Testis (tissue), 3 donors: ENCODE data around the gene DYRK4. TPM values are rescaled to one million over a fixed set of nuclear protein-coding genes. Genes with fewer than 3 reads are reported as not detected.

ENCODE experiments used
- DNase-seq: peaks from one replicate; pipeline ENCODE4 v3.0.0-alpha.2; 2019
- H3K27ac ChIP-seq, 2 donors: fragments of 200-600 bp; sonication (generic); one replicate each; pipeline ENCODE4 v1.5.1; 2019
- H3K27me3 ChIP-seq: fragments of 200-600 bp; sonication (generic); one replicate; pipeline ENCODE4 v1.5.1; 2019
- H3K36me3 ChIP-seq: fragments of 200-600 bp; sonication (generic); one replicate; pipeline ENCODE4 v1.5.1; 2017; ENCODE audit warnings: low read depth; ENCODE audit errors: missing control alignments
- H3K4me1 ChIP-seq: fragments of 200-600 bp; sonication (generic); one replicate; pipeline ENCODE4 v1.5.1; 2019
- H3K4me3 ChIP-seq, 2 donors: fragments of 200-600 bp; sonication (generic); one replicate each; pipeline ENCODE4 v1.5.1; 2017 to 2019
- H3K9me3 ChIP-seq: fragments of 200-600 bp; sonication (generic); one replicate; pipeline ENCODE4 v1.5.1; 2017
- CTCF ChIP-seq, 3 experiments: fragments of 450-650 bp in 2 of 3; fragments of 200-600 bp in 1 of 3; sonication (generic) in 1 of 3; IDR thresholded peaks; one replicate each; pipeline ENCODE4 v1.5.1; 2016 to 2019; ENCODE audit warnings: antibody characterized with exemption in 3 of 3, mild to moderate bottlenecking in 2 of 3, moderate library complexity in 1 of 3
- POLR2A ChIP-seq: fragments of 450-650 bp; IDR thresholded peaks from one replicate; pipeline ENCODE4 v1.6.1; 2017; ENCODE audit warnings: antibody characterized with exemption, mild to moderate bottlenecking, moderate library complexity
- WGBS, 2 donors: methylation state at CpG; one replicate each; pipeline ENCODE4 v1.1.5; 2018; 5-methylcytosine and 5-hydroxymethylcytosine counted together
- intact Hi-C: fragments of 100-400 bp; cut with DNase I; formaldehyde crosslinking; loops from one replicate; pipeline ENCODE4 v1.15.1; 2023; ENCODE audit warnings: low total_unique reads
- polyA plus RNA-seq: library from polyadenylated mRNA; stranded (reverse); fragments of 350-450 nt; fragmentation: Illumina TruSeq; extraction: RNeasy Lipid Tissue Mini Kit (QIAGEN cat#74804); gene quantifications from one replicate; pipeline ENCODE4 v1.2.3, GENCODE V29; 2014; ENCODE audit warnings: low read depth, low replicate concordance; ENCODE audit not compliant: insufficient read depth
- total RNA-seq, 2 donors: library from RNA; depleted of rRNA; stranded (reverse); fragments of >200 nt; gene quantifications; one replicate each; pipeline ENCODE4 v1.2.3, GENCODE V29; 2016

The DYRK4 gene
- total and polyA plus RNA-seq, 3 donors from 2014 or later: 91.2 to 189 (median 138) TPM

GRCh38 chr12:4653257-4653656, 91.2 kb downstream of the DYRK4 start:
- H3K36me3 ChIP-seq: no peaks in the 10 kb centered on the region
- no peak for DNase-seq
- no peaks in the 10 kb centered on the region for H3K9me3 ChIP-seq
- intact Hi-C loops: no loop called here
- no peak overlapping the region for H3K27ac ChIP-seq
- no peaks in the 10 kb centered on the region for H3K27me3 ChIP-seq
- H3K4me1 ChIP-seq: peaks cover 8% of the 10 kb centered on the region
- H3K4me3 ChIP-seq: no peak overlapping the region
- TF ChIP-seq CTCF (IDR thresholded peaks at IDR 0.05): no peak
- TF ChIP-seq POLR2A: no peak

GRCh38 chr12:4653691-4654090, 91.7 kb downstream of the DYRK4 start:
- DNase-seq: no peak
- no peak for TF ChIP-seq POLR2A
- TF ChIP-seq CTCF (IDR thresholded peaks at IDR 0.05): no peak
- no peaks in the 10 kb centered on the region for H3K36me3 ChIP-seq
- no peaks in the 10 kb centered on the region for H3K27me3 ChIP-seq
- WGBS, 2 donors: 77 to 79% methylated on average over 2 of the region's 2 CpGs
- H3K9me3 ChIP-seq: no peaks in the 10 kb centered on the region
- H3K4me3 ChIP-seq: no peak overlapping the region
- H3K27ac ChIP-seq: no peak overlapping the region
- intact Hi-C loops: no loop called here
- H3K4me1 ChIP-seq: peaks cover 8% of the 10 kb centered on the region

Other genes with a start within 250 kb of the DYRK4 start
- gene TIGAR, start 241.0 kb upstream of the DYRK4 start, total RNA-seq: 10 to 100 TPM in 1 of 2 donors, 1 to 10 TPM in 1; 5.1 to 14.6 TPM
- gene TIGAR, start 241.0 kb upstream of the DYRK4 start, polyA plus RNA-seq: 14.2 TPM
- gene FGF23, start 182.5 kb upstream of the DYRK4 start, total RNA-seq: not detected
- 0.12 TPM for gene FGF23, start 182.5 kb upstream of the DYRK4 start, polyA plus RNA-seq
- gene FGF6, start 116.4 kb upstream of the DYRK4 start, total RNA-seq: not detected
- not detected for gene FGF6, start 116.4 kb upstream of the DYRK4 start, polyA plus RNA-seq
- 10 to 100 TPM; 17.0 to 19.4 TPM for gene RAD51AP1, start 23.3 kb upstream of the DYRK4 start, total RNA-seq
- gene RAD51AP1, start 23.3 kb upstream of the DYRK4 start, polyA plus RNA-seq: 21.9 TPM
- 100 to 1,000 TPM in 1 of 2 donors, 10 to 100 TPM in 1; 71.0 to 145 TPM for gene AKAP3, start 86.8 kb downstream of the DYRK4 start, total RNA-seq
- 251 TPM for gene AKAP3, start 86.8 kb downstream of the DYRK4 start, polyA plus RNA-seq
- 10 to 100 TPM; 19.0 to 23.4 TPM for gene NDUFA9, start 86.9 kb downstream of the DYRK4 start, total RNA-seq
- 46.7 TPM for gene NDUFA9, start 86.9 kb downstream of the DYRK4 start, polyA plus RNA-seq
- 10 to 100 TPM in 1 of 2 donors, 1 to 10 TPM in 1; 7.4 to 16.0 TPM for gene GALNT8, start 158.2 kb downstream of the DYRK4 start, total RNA-seq
- gene GALNT8, start 158.2 kb downstream of the DYRK4 start, polyA plus RNA-seq: 31.1 TPM